Measurements from ENCODE around the gene FOXN3.

DNA sequence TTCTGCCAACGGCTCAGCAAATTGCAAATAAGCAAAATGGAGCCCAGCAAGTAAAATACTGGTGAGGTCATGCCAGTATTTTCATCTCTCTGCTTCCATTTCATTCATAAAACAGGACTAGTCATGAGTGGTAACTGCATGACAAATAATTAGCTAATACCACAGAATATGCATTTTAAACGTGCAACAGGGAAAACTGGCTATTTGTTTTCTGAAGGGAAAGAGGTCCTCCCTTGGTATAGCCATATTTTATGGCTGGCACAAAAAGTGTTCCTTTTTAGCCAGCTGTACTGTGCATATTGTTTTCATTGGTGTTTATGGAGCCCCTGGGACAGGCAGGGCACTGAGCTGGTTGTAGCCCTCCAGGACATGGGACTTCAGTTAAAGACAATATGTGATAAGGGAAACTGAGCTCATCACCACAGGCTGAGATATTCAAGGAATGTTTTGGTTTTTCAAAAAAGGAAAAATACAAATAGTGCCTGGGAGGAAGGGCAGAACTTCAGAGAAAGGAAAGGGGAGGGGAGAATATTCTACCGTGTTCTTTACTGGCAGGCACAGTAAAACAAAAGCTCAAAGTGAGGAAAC is 26.1 kb upstream of the FOXN3 start:
- TF ChIP-seq POLR2A (IDR thresholded peaks at IDR 0.05; ENCODE audit: low read length), result no peak
- TF ChIP-seq GATA1 (IDR thresholded peaks at IDR 0.05; ENCODE audit: low read depth, low read length), result no peak

Data from erythroblast (primary cell).